Activated naive CD8-positive, alpha-beta T cell (primary cell): ENCODE data around the gene APOH.
A peak's percentile ranks its signal among the peaks of the same experiment; 100 is the strongest.

ENCODE experiments used
- H3K27ac Mint-ChIP-seq: one replicate; pipeline ENCODE4 v1.8.0; 2021; ENCODE audit warnings: mixed read lengths
- H3K27me3 Mint-ChIP-seq: one replicate; pipeline ENCODE4 v1.8.0; 2021; ENCODE audit warnings: mixed read lengths
- H3K36me3 Mint-ChIP-seq: one replicate; pipeline ENCODE4 v1.8.0; 2021; ENCODE audit warnings: mixed read lengths
- H3K4me1 Mint-ChIP-seq: one replicate; pipeline ENCODE4 v1.8.0; 2021; ENCODE audit warnings: low read depth, mixed read lengths
- H3K4me3 Mint-ChIP-seq: one replicate; pipeline ENCODE4 v1.8.0; 2021; ENCODE audit warnings: mild to moderate bottlenecking, mixed read lengths
- H3K9me3 Mint-ChIP-seq: one replicate; pipeline ENCODE4 v1.8.0; 2021; ENCODE audit warnings: low read depth, mixed read lengths

The APOH gene

GRCh38 chr17:66190738-66191592, 38.2 kb downstream of the APOH start:
- Mint-ChIP-seq H3K27ac (peak overlapping the region; percentile 54), H3K9me3 (no peaks in the 10 kb centered on the region), H3K4me3 (peak overlapping the region; percentile 87), H3K4me1 (peaks cover 20% of the 10 kb centered on the region), H3K27me3 (no peaks in the 10 kb centered on the region), H3K36me3 (no peaks in the 10 kb centered on the region)

GRCh38 chr17:66187718-66188117, 41.5 kb downstream of the APOH start:
- Mint-ChIP-seq H3K4me3 (no peak overlapping the region), H3K4me1 (peaks cover 18% of the 10 kb centered on the region), H3K27me3 (peaks cover 2% of the 10 kb centered on the region), H3K36me3 (peaks cover 3% of the 10 kb centered on the region), H3K9me3 (peaks cover 4% of the 10 kb centered on the region), H3K27ac (no peak overlapping the region)

GRCh38 chr17:66185862-66186261, 43.4 kb downstream of the APOH start:
- Mint-ChIP-seq H3K27me3 (peaks cover 2% of the 10 kb centered on the region), H3K9me3 (peaks cover 4% of the 10 kb centered on the region), H3K4me3 (no peak overlapping the region), H3K4me1 (peaks cover 5% of the 10 kb centered on the region), H3K36me3 (peaks cover 9% of the 10 kb centered on the region), H3K27ac (no peak overlapping the region)

GRCh38 chr17:66184392-66184791, 44.8 kb downstream of the APOH start:
- peaks cover 2% of the 10 kb centered on the region for H3K27me3 Mint-ChIP-seq
- no peak overlapping the region for H3K27ac Mint-ChIP-seq
- no peaks in the 10 kb centered on the region for H3K4me1 Mint-ChIP-seq
- no peak overlapping the region for H3K4me3 Mint-ChIP-seq
- H3K9me3 Mint-ChIP-seq, result peaks cover 4% of the 10 kb centered on the region
- H3K36me3 Mint-ChIP-seq, result peaks cover 9% of the 10 kb centered on the region

- Mint-ChIP-seq H3K27me3 (peaks cover 2% of the 10 kb centered on the region), H3K9me3 (peaks cover 4% of the 10 kb centered on the region)
These were observed 45.7 kb downstream of the APOH start for GRCh38 chr17:66183529-66183928.

GRCh38 chr17:66178642-66179041, 50.6 kb downstream of the APOH start:
- no peaks in the 10 kb centered on the region for H3K4me1 Mint-ChIP-seq
- H3K27ac Mint-ChIP-seq, result no peak overlapping the region
- H3K9me3 Mint-ChIP-seq, result no peaks in the 10 kb centered on the region
- peaks cover 6% of the 10 kb centered on the region for H3K36me3 Mint-ChIP-seq
- no peaks in the 10 kb centered on the region for H3K27me3 Mint-ChIP-seq
- no peak overlapping the region for H3K4me3 Mint-ChIP-seq

More at GRCh38 chr17:66183529-66183928, 45.7 kb downstream of the APOH start:
- Mint-ChIP-seq H3K4me3 (no peak overlapping the region), H3K27ac (no peak overlapping the region), H3K36me3 (peaks cover 9% of the 10 kb centered on the region), H3K4me1 (no peaks in the 10 kb centered on the region)

- Mint-ChIP-seq H3K4me1 (no peaks in the 10 kb centered on the region), H3K4me3 (no peak overlapping the region), H3K27ac (no peak overlapping the region), H3K9me3 (no peaks in the 10 kb centered on the region), H3K27me3 (no peaks in the 10 kb centered on the region), H3K36me3 (peaks cover 4% of the 10 kb centered on the region)
These were observed 52.2 kb downstream of the APOH start for GRCh38 chr17:66177048-66177447.

- H3K27ac Mint-ChIP-seq, result no peak overlapping the region
- H3K9me3 Mint-ChIP-seq, result no peaks in the 10 kb centered on the region
- no peaks in the 10 kb centered on the region for H3K4me1 Mint-ChIP-seq
- H3K4me3 Mint-ChIP-seq, result no peak overlapping the region
- no peaks in the 10 kb centered on the region for H3K36me3 Mint-ChIP-seq
- no peaks in the 10 kb centered on the region for H3K27me3 Mint-ChIP-seq
These were observed 53.3 kb downstream of the APOH start for GRCh38 chr17:66175892-66176291.

- no peaks in the 10 kb centered on the region for H3K27me3 Mint-ChIP-seq
- no peaks in the 10 kb centered on the region for H3K9me3 Mint-ChIP-seq
- H3K27ac Mint-ChIP-seq, result no peak overlapping the region
- no peak overlapping the region for H3K4me3 Mint-ChIP-seq
- no peaks in the 10 kb centered on the region for H3K36me3 Mint-ChIP-seq
- H3K4me1 Mint-ChIP-seq, result no peaks in the 10 kb centered on the region
These were observed 56.5 kb downstream of the APOH start for GRCh38 chr17:66172691-66173223.

- H3K4me3 Mint-ChIP-seq, result no peak overlapping the region
- no peaks in the 10 kb centered on the region for H3K36me3 Mint-ChIP-seq
- H3K27ac Mint-ChIP-seq, result no peak overlapping the region
- no peaks in the 10 kb centered on the region for H3K4me1 Mint-ChIP-seq
- H3K9me3 Mint-ChIP-seq, result no peaks in the 10 kb centered on the region
- no peaks in the 10 kb centered on the region for H3K27me3 Mint-ChIP-seq
These were observed 57.1 kb downstream of the APOH start for GRCh38 chr17:66172144-66172543.

GRCh38 chr17:66171692-66172091, 57.5 kb downstream of the APOH start:
- H3K27me3 Mint-ChIP-seq, result no peaks in the 10 kb centered on the region
- no peaks in the 10 kb centered on the region for H3K36me3 Mint-ChIP-seq
- H3K27ac Mint-ChIP-seq, result no peak overlapping the region
- no peaks in the 10 kb centered on the region for H3K4me1 Mint-ChIP-seq
- H3K9me3 Mint-ChIP-seq, result no peaks in the 10 kb centered on the region
- H3K4me3 Mint-ChIP-seq, result no peak overlapping the region

GRCh38 chr17:66171172-66171571, 58.0 kb downstream of the APOH start:
- no peak overlapping the region for H3K4me3 Mint-ChIP-seq
- no peaks in the 10 kb centered on the region for H3K9me3 Mint-ChIP-seq
- no peaks in the 10 kb centered on the region for H3K36me3 Mint-ChIP-seq
- no peaks in the 10 kb centered on the region for H3K27me3 Mint-ChIP-seq
- H3K4me1 Mint-ChIP-seq, result no peaks in the 10 kb centered on the region
- H3K27ac Mint-ChIP-seq, result no peak overlapping the region

- Mint-ChIP-seq H3K4me1 (no peaks in the 10 kb centered on the region), H3K4me3 (no peak overlapping the region), H3K27me3 (no peaks in the 10 kb centered on the region), H3K36me3 (no peaks in the 10 kb centered on the region), H3K27ac (no peak overlapping the region), H3K9me3 (no peaks in the 10 kb centered on the region)
These were observed 59.4 kb downstream of the APOH start for GRCh38 chr17:66169839-66170238.

GRCh38 chr17:66167189-66167815, 61.9 kb downstream of the APOH start:
- Mint-ChIP-seq H3K4me3 (no peak overlapping the region), H3K4me1 (no peaks in the 10 kb centered on the region), H3K36me3 (no peaks in the 10 kb centered on the region), H3K27ac (no peak overlapping the region), H3K9me3 (no peaks in the 10 kb centered on the region), H3K27me3 (no peaks in the 10 kb centered on the region)

- H3K4me1 Mint-ChIP-seq, result no peaks in the 10 kb centered on the region
- no peaks in the 10 kb centered on the region for H3K27me3 Mint-ChIP-seq
- no peak overlapping the region for H3K4me3 Mint-ChIP-seq
- H3K9me3 Mint-ChIP-seq, result no peaks in the 10 kb centered on the region
- no peak overlapping the region for H3K27ac Mint-ChIP-seq
- no peaks in the 10 kb centered on the region for H3K36me3 Mint-ChIP-seq
These were observed 63.6 kb downstream of the APOH start for GRCh38 chr17:66165537-66166123.
